Natural killer cell (primary cell): Measurements from ENCODE around the gene LRP5. TPM values are rescaled to one million over a fixed set of nuclear protein-coding genes. Genes with fewer than 3 reads are reported as not detected.

Experiments
- ATAC-seq, 3 donors: fragments of 150-1000 bp in 2 of 3; fragments of 200-7000 bp in 1 of 3; cut with Tn5 transposase; 1 replicate in 1 of 3; 2 replicates in 2 of 3; pipeline ENCODE4 v1.10.0; 2021; ENCODE audit warnings: mild to moderate bottlenecking in 2 of 3, moderate library complexity in 2 of 3
- DNase-seq, 2 donors: peaks; one replicate each; pipeline versions ENCODE4 v3.0.0 to v3.0.0-alpha.2; 2013 to 2021; ENCODE audit warnings: mixed read lengths in 1 of 2
- H3K27ac ChIP-seq: one replicate; pipeline ENCODE4 v1.5.1; 2013; ENCODE audit warnings: mild to moderate bottlenecking, low read length
- H3K27me3 ChIP-seq: one replicate; pipeline ENCODE4 v1.6.1; 2013; ENCODE audit warnings: low read length; ENCODE audit not compliant: control insufficient read depth, insufficient read depth
- H3K36me3 ChIP-seq: one replicate; pipeline ENCODE4 v1.6.1; 2013; ENCODE audit warnings: low read length; ENCODE audit not compliant: control insufficient read depth, insufficient read depth
- H3K4me1 ChIP-seq: one replicate; pipeline ENCODE4 v1.6.1; 2013; ENCODE audit warnings: low read length; ENCODE audit not compliant: control insufficient read depth, insufficient read depth
- H3K4me3 ChIP-seq: one replicate; pipeline ENCODE4 v1.5.1; 2013; ENCODE audit warnings: low read length
- H3K9me3 ChIP-seq: one replicate; pipeline ENCODE4 v1.6.1; 2013; ENCODE audit warnings: low read length; ENCODE audit not compliant: control insufficient read depth, insufficient read depth
- H3K27ac Mint-ChIP-seq, 2 donors: one replicate each; pipeline ENCODE4 v1.8.0; 2022; ENCODE audit warnings: mild to moderate bottlenecking in 2 of 2, mixed read lengths in 2 of 2, moderate library complexity in 1 of 2
- H3K27me3 Mint-ChIP-seq, 2 donors: one replicate each; pipeline ENCODE4 v1.8.0; 2022; ENCODE audit warnings: low read depth in 2 of 2, mixed read lengths in 2 of 2
- H3K36me3 Mint-ChIP-seq: one replicate; pipeline ENCODE4 v1.8.0; 2022; ENCODE audit warnings: mixed read lengths
- H3K4me1 Mint-ChIP-seq, 2 donors: one replicate each; pipeline ENCODE4 v1.8.0; 2022; ENCODE audit warnings: mixed read lengths in 2 of 2
- H3K4me3 Mint-ChIP-seq: one replicate; pipeline ENCODE4 v1.8.0; 2022; ENCODE audit warnings: mild to moderate bottlenecking, moderate library complexity, mixed read lengths
- H3K9me3 Mint-ChIP-seq, 2 donors: one replicate each; pipeline ENCODE4 v1.8.0; 2022; ENCODE audit warnings: mixed read lengths in 2 of 2
- WGBS: methylation state at CpG from one replicate; pipeline ENCODE4 v1.1.7; 2013; ENCODE audit warnings: missing lambda C conversion rate; ENCODE audit not compliant: insufficient coverage; 5-methylcytosine and 5-hydroxymethylcytosine counted together
- intact Hi-C: fragments of 100-400 bp; cut with micrococcal nuclease; formaldehyde crosslinking; loops from one replicate; pipeline ENCODE4 v1.14.2; 2022
- total RNA-seq, 4 donors: library from RNA; stranded (reverse); fragments of 120-200 nt in 1 of 4; gene quantifications; one replicate each; pipeline versions ENCODE4 v1.2.3 to v1.2.4, GENCODE V29; 2013 to 2022
- TF ChIP-seq, protein P1 (sequence below): fragments of 200-600 bp; IDR thresholded peaks from one replicate; pipeline ENCODE4 v1.8.0; 2022; ENCODE audit warnings: antibody characterized with exemption

Gene LRP5
- total RNA-seq, 3 donors from 2014 or later (not counting 1 experiment from before 2014, with no cell fraction given) = 0.36 to 1.3 (median 0.89) TPM

DNA sequence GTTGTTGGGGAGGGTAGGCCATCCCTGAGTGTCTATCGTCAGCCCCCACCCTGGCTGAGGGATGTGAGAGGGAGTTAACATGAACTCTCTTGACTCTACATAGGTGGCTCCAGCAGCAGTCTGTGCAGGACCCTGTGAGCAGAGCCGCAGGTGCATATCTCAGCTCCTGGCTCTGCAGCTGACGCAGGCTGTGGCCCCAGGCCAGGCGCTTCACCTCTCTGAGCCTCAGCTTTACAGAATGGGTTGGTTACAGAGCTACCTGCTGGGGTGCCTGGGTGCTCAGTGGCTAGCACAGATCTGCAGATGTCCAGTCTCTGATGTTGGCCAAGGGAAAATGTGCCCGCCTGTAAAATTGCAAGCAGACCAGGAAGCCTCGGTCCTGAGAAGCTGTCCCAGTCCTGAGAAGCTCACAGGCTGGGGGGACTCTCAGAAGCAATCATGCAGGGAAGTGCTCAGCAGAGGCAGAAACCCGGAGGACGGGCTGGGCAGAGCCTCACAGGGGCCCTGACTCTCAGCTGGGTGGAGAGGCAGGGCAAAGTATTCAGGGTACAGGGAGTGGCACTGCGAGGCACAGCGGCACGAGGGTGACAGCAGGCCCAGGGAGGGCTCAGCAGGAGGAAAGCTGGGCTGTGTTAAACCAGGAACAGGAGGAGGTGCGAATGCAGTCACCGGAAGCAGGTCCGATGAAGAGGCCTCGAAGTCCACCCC lies 15.9 kb upstream of the LRP5 start:
- intact Hi-C loops = loop anchor here (1.0 kb wide), 1 partner anchor 39 kb away; no protein-coding TSS in a partner anchor
- ATAC-seq (no peak), DNase-seq (no peak)
- TF ChIP-seq, protein P1, sequence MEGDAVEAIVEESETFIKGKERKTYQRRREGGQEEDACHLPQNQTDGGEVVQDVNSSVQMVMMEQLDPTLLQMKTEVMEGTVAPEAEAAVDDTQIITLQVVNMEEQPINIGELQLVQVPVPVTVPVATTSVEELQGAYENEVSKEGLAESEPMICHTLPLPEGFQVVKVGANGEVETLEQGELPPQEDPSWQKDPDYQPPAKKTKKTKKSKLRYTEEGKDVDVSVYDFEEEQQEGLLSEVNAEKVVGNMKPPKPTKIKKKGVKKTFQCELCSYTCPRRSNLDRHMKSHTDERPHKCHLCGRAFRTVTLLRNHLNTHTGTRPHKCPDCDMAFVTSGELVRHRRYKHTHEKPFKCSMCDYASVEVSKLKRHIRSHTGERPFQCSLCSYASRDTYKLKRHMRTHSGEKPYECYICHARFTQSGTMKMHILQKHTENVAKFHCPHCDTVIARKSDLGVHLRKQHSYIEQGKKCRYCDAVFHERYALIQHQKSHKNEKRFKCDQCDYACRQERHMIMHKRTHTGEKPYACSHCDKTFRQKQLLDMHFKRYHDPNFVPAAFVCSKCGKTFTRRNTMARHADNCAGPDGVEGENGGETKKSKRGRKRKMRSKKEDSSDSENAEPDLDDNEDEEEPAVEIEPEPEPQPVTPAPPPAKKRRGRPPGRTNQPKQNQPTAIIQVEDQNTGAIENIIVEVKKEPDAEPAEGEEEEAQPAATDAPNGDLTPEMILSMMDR = no peak
- Mint-ChIP-seq H3K27ac (no peak overlapping the region), H3K4me3 (no peak overlapping the region), H3K4me1 (no peaks in the 10 kb centered on the region), H3K36me3 (no peaks in the 10 kb centered on the region), H3K27me3 (no peaks in the 10 kb centered on the region), H3K9me3 (no peaks in the 10 kb centered on the region)
- no peak overlapping the region for H3K4me3 ChIP-seq
- no peak overlapping the region for H3K27ac ChIP-seq
- H3K4me1 ChIP-seq = peaks cover 10% of the 10 kb centered on the region
- peaks cover 4% of the 10 kb centered on the region for H3K27me3 ChIP-seq
- H3K36me3 ChIP-seq = no peaks in the 10 kb centered on the region
- 89% methylated on average over 15 of the region's 15 CpGs for WGBS
- no peaks in the 10 kb centered on the region for H3K9me3 ChIP-seq

DNA sequence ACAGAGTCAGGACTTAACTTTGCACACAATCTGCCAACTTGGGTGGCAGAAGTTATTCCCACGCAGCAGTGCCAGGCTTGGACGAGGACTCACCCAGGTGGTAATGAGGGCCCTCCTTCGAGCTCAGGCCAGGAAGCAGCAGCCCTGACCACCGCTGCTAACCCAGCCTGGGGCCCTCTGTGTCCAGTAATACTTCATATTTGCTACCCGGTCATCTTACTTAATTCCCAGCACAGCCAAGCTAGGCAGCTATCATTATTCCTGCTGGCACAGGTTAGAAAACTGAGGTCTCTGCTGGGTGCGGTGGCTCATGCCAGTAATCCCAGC lies 15.4 kb upstream of the LRP5 start:
- Mint-ChIP-seq H3K27me3 (no peaks in the 10 kb centered on the region), H3K9me3 (no peaks in the 10 kb centered on the region), H3K4me1 (no peaks in the 10 kb centered on the region), H3K36me3 (no peaks in the 10 kb centered on the region), H3K4me3 (no peak overlapping the region), H3K27ac (no peak overlapping the region)
- 95% methylated on average over 6 of the region's 6 CpGs for WGBS
- Histone ChIP-seq H3K4me3 (no peak overlapping the region), H3K9me3 (no peaks in the 10 kb centered on the region), H3K4me1 (peaks cover 10% of the 10 kb centered on the region), H3K27me3 (peaks cover 4% of the 10 kb centered on the region), H3K36me3 (no peaks in the 10 kb centered on the region), H3K27ac (no peak overlapping the region)
- TF ChIP-seq, protein P1 = no peak
- no peak for DNase-seq
- intact Hi-C loops = loop anchor here (1.0 kb wide), 1 partner anchor 40 kb away; no protein-coding TSS in a partner anchor
- ATAC-seq = no peak

DNA sequence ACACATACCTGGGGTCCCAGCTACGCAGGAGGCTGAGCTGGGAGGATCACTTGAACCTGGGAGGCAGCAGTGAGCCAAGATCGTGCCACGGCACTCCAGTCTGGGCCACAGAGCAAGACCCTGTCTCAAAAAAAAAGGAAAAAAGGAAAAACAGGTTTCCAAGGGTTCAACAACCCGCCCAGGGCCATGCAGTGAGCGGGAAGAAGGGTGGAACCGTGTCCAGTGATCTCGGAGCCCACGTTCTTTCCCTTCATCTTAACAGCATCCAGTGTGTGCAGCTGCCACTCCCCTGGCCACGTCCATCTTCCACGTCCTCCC lies 14.9 kb upstream of the LRP5 start:
- intact Hi-C loops = loop anchor here (1.0 kb wide), 1 partner anchor 40 kb away; no protein-coding TSS in a partner anchor
- Mint-ChIP-seq H3K9me3 (no peaks in the 10 kb centered on the region), H3K27ac (no peak overlapping the region), H3K4me1 (no peaks in the 10 kb centered on the region), H3K27me3 (no peaks in the 10 kb centered on the region), H3K4me3 (no peak overlapping the region), H3K36me3 (no peaks in the 10 kb centered on the region)
- no peak overlapping the region for H3K4me3 ChIP-seq
- no peaks in the 10 kb centered on the region for H3K9me3 ChIP-seq
- H3K27ac ChIP-seq = no peak overlapping the region
- peaks cover 10% of the 10 kb centered on the region for H3K4me1 ChIP-seq
- 51% methylated on average over 10 of the region's 10 CpGs for WGBS
- ATAC-seq = no peak
- H3K27me3 ChIP-seq = peaks cover 4% of the 10 kb centered on the region
- TF ChIP-seq, protein P1 = no peak
- H3K36me3 ChIP-seq = no peaks in the 10 kb centered on the region
- no peak for DNase-seq
